ENCODE data around the gene APOC3. TPM values are rescaled to one million over a fixed set of nuclear protein-coding genes. Genes with fewer than 3 reads are reported as not detected.

APOC3 gene
- total and polyA plus RNA-seq, 2 experiments from 2014 or later, result 2.3 to 2.6 TPM

GRCh38 chr11:116842909-116843308 is 13.2 kb downstream of the APOC3 start:
- H3K27me3 ChIP-seq, result no peaks in the 10 kb centered on the region
- peaks cover 6% of the 10 kb centered on the region for H3K4me1 ChIP-seq (ENCODE audit: low read depth)
- peaks cover 32% of the 10 kb centered on the region for H3K36me3 ChIP-seq
- H3K4me3 ChIP-seq, result no peak overlapping the region
- no peak for DNase-seq (ENCODE audit: low read depth in 1 of 2, low spot score in 1 of 2)
- no peak for TF ChIP-seq CTCF (IDR thresholded peaks at IDR 0.05; ENCODE audit: low read depth, low read length)
- peak overlapping the region; percentile 13 for H3K27ac ChIP-seq
- no peaks in the 10 kb centered on the region for H3K9me3 ChIP-seq (ENCODE audit: low read depth)

- no peak for DNase-seq (ENCODE audit: low read depth in 1 of 2, low spot score in 1 of 2)
- Histone ChIP-seq H3K4me3 (no peak overlapping the region), H3K27ac (no peak overlapping the region), H3K36me3 (peaks cover 37% of the 10 kb centered on the region), H3K27me3 (no peaks in the 10 kb centered on the region), H3K4me1 (ENCODE audit: low read depth) (no peaks in the 10 kb centered on the region), H3K9me3 (ENCODE audit: low read depth) (no peaks in the 10 kb centered on the region)
- no peak for TF ChIP-seq CTCF (IDR thresholded peaks at IDR 0.05; ENCODE audit: low read depth, low read length)
These were observed 14.0 kb downstream of the APOC3 start for GRCh38 chr11:116843661-116844060.

- DNase-seq (ENCODE audit: low read depth in 1 of 2, low spot score in 1 of 2), result no peak
- Histone ChIP-seq H3K4me3 (no peak overlapping the region), H3K4me1 (ENCODE audit: low read depth) (no peaks in the 10 kb centered on the region), H3K9me3 (ENCODE audit: low read depth) (no peaks in the 10 kb centered on the region), H3K36me3 (peaks cover 41% of the 10 kb centered on the region), H3K27me3 (no peaks in the 10 kb centered on the region), H3K27ac (no peak overlapping the region)
- no peak for TF ChIP-seq CTCF (IDR thresholded peaks at IDR 0.05; ENCODE audit: low read depth, low read length)
These were observed 15.0 kb downstream of the APOC3 start for GRCh38 chr11:116844722-116845121.

GRCh38 chr11:116847612-116848011 is 17.9 kb downstream of the APOC3 start:
- Histone ChIP-seq H3K36me3 (peaks cover 41% of the 10 kb centered on the region), H3K9me3 (ENCODE audit: low read depth) (no peaks in the 10 kb centered on the region), H3K4me1 (ENCODE audit: low read depth) (no peaks in the 10 kb centered on the region), H3K4me3 (no peak overlapping the region), H3K27ac (no peak overlapping the region), H3K27me3 (no peaks in the 10 kb centered on the region)
- TF ChIP-seq CTCF (IDR thresholded peaks at IDR 0.05; ENCODE audit: low read depth, low read length), result no peak
- DNase-seq (ENCODE audit: low read depth in 1 of 2, low spot score in 1 of 2), result no peak

- Histone ChIP-seq H3K27me3 (no peaks in the 10 kb centered on the region), H3K4me1 (ENCODE audit: low read depth) (no peaks in the 10 kb centered on the region), H3K27ac (no peak overlapping the region), H3K9me3 (ENCODE audit: low read depth) (no peaks in the 10 kb centered on the region), H3K4me3 (no peak overlapping the region), H3K36me3 (peaks cover 40% of the 10 kb centered on the region)
- DNase-seq (ENCODE audit: low read depth in 1 of 2, low spot score in 1 of 2), result no peak
- no peak for TF ChIP-seq CTCF (IDR thresholded peaks at IDR 0.05; ENCODE audit: low read depth, low read length)
These were observed 19.4 kb downstream of the APOC3 start for GRCh38 chr11:116849060-116849459.

GRCh38 chr11:116849486-116849885 is 19.8 kb downstream of the APOC3 start:
- H3K36me3 ChIP-seq, result peaks cover 40% of the 10 kb centered on the region
- H3K27ac ChIP-seq, result no peak overlapping the region
- no peak for TF ChIP-seq CTCF (IDR thresholded peaks at IDR 0.05; ENCODE audit: low read depth, low read length)

More at GRCh38 chr11:116849486-116849885, 19.8 kb downstream of the APOC3 start:
- Histone ChIP-seq H3K4me1 (ENCODE audit: low read depth) (no peaks in the 10 kb centered on the region), H3K27me3 (no peaks in the 10 kb centered on the region), H3K9me3 (ENCODE audit: low read depth) (no peaks in the 10 kb centered on the region), H3K4me3 (no peak overlapping the region)
- no peak for DNase-seq (ENCODE audit: low read depth in 1 of 2, low spot score in 1 of 2)
